Smooth muscle cell (in vitro differentiated cells): ENCODE results near the gene IGF2. TPM values are rescaled to one million over a fixed set of nuclear protein-coding genes. Genes with fewer than 3 reads are reported as not detected.

Experiments used
- DNase-seq: peaks from one replicate; lab custom pipeline; 2025; ENCODE audit not compliant: unreplicated experiment; lab: John Stamatoyannopoulos, UW
- H2AFZ ChIP-seq: fragments of 200-600 bp; sonication (generic); 2 replicates; pipeline ENCODE4 v1.6.0; 2016; ENCODE audit warnings: antibody characterized with exemption, low read depth, mild to moderate bottlenecking
- H3F3A ChIP-seq: fragments of 200-600 bp; sonication (generic); 2 replicates; pipeline ENCODE4 v1.6.0; 2017; ENCODE audit warnings: antibody characterized with exemption, low read depth
- H3K27ac ChIP-seq: fragments of 200-600 bp; sonication (generic); 2 replicates; pipeline ENCODE4 v1.5.1; 2016; ENCODE audit warnings: low read depth, mild to moderate bottlenecking
- H3K27me3 ChIP-seq: fragments of 200-600 bp; sonication (generic); 2 replicates; pipeline ENCODE4 v1.6.1; 2016; ENCODE audit warnings: low read depth, mild to moderate bottlenecking
- H3K36me3 ChIP-seq: fragments of 200-600 bp; sonication (generic); 2 replicates; pipeline ENCODE4 v1.5.1; 2016; ENCODE audit warnings: low read depth
- H3K4me1 ChIP-seq: fragments of 200-600 bp; sonication (generic); 2 replicates; pipeline ENCODE4 v1.5.1; 2016; ENCODE audit warnings: low read depth
- H3K4me2 ChIP-seq: fragments of 200-600 bp; sonication (generic); 2 replicates; pipeline ENCODE4 v1.6.0; 2016; ENCODE audit warnings: mild to moderate bottlenecking
- H3K4me3 ChIP-seq: fragments of 200-600 bp; sonication (generic); 2 replicates; pipeline ENCODE4 v1.5.1; 2016; ENCODE audit warnings: mild to moderate bottlenecking
- H3K79me2 ChIP-seq: fragments of 200-600 bp; sonication (generic); 2 replicates; pipeline ENCODE4 v1.6.0; 2016; ENCODE audit warnings: low read depth, mild to moderate bottlenecking
- H3K9ac ChIP-seq: fragments of 200-600 bp; sonication (generic); 2 replicates; pipeline ENCODE4 v1.6.0; 2016; ENCODE audit warnings: low read depth
- H3K9me3 ChIP-seq: fragments of 200-600 bp; sonication (generic); replicated peaks from 2 replicates; pipeline ENCODE4 v1.5.1; 2016; ENCODE audit warnings: low read depth
- H4K20me1 ChIP-seq: fragments of 200-600 bp; sonication (generic); 2 replicates; pipeline ENCODE4 v1.6.0; 2016; ENCODE audit warnings: low read depth
- CTCF ChIP-seq: fragments of 200-600 bp; sonication (generic); IDR thresholded peaks from 2 replicates; pipeline ENCODE4 v1.5.1; 2017; ENCODE audit warnings: borderline replicate concordance, mild to moderate bottlenecking, antibody characterized with exemption; ENCODE audit not compliant: insufficient read depth, poor library complexity, severe bottlenecking
- WGBS: methylation state at CpG from one replicate; pipeline ENCODE4 v1.1.7; 2016; ENCODE audit warnings: low lambda C conversion rate; 5-methylcytosine and 5-hydroxymethylcytosine counted together
- polyA plus RNA-seq: library from polyadenylated mRNA; unstranded; fragments of >200 nt; fragmentation: Nextera tagmentation; extraction: Ambion mirVana; gene quantifications from 2 replicates; pipeline ENCODE4 v1.2.1, GENCODE V29; 2016
- total RNA-seq: library from RNA; depleted of rRNA; stranded (reverse); fragments of >200 nt; gene quantifications from 2 replicates; pipeline ENCODE4 v1.2.3, GENCODE V29; 2014

IGF2 gene
- total and polyA plus RNA-seq, 2 experiments from 2014 or later, result 2,086 to 3,877 TPM

GRCh38 chr11:2088284-2088683, 50.9 kb downstream of the IGF2 start:
- WGBS, result 88% methylated on average over 14 of the region's 14 CpGs
- no peak for TF ChIP-seq CTCF
- Histone ChIP-seq H3K9me3 (no peaks in the 10 kb centered on the region), H3K9ac (no peak overlapping the region), H3K27me3 (no peaks in the 10 kb centered on the region), H2AFZ (no peak overlapping the region), H3K4me3 (no peak overlapping the region), H3K4me2 (no peak overlapping the region), H3K4me1 (no peaks in the 10 kb centered on the region), H3K27ac (no peak overlapping the region), H3F3A (no peaks in the 10 kb centered on the region), H3K79me2 (no peaks in the 10 kb centered on the region), H4K20me1 (no peaks in the 10 kb centered on the region), H3K36me3 (no peaks in the 10 kb centered on the region)
- DNase-seq, result no peak

- Histone ChIP-seq H4K20me1 (no peaks in the 10 kb centered on the region), H3K9me3 (no peaks in the 10 kb centered on the region), H3K4me2 (no peak overlapping the region), H3K4me1 (no peaks in the 10 kb centered on the region), H3K9ac (no peak overlapping the region), H3F3A (no peaks in the 10 kb centered on the region), H3K27me3 (no peaks in the 10 kb centered on the region), H3K36me3 (no peaks in the 10 kb centered on the region), H3K4me3 (no peak overlapping the region), H3K79me2 (no peaks in the 10 kb centered on the region), H3K27ac (no peak overlapping the region), H2AFZ (no peak overlapping the region)
- no peak for TF ChIP-seq CTCF
- DNase-seq, result no peak
- 88% methylated on average over 26 of the region's 26 CpGs for WGBS
Measured at GRCh38 chr11:2086239-2087040, 52.7 kb downstream of the IGF2 start.

GRCh38 chr11:2085251-2086066, 53.7 kb downstream of the IGF2 start:
- H3K4me2 ChIP-seq, result no peak overlapping the region
- H3K27me3 ChIP-seq, result no peaks in the 10 kb centered on the region
- no peak for DNase-seq
- H2AFZ ChIP-seq, result no peak overlapping the region
- H3K27ac ChIP-seq, result no peak overlapping the region
- TF ChIP-seq CTCF, result no peak
- H3K79me2 ChIP-seq, result no peaks in the 10 kb centered on the region
- no peak overlapping the region for H3K4me3 ChIP-seq
- H3K4me1 ChIP-seq, result no peaks in the 10 kb centered on the region
- H4K20me1 ChIP-seq, result no peaks in the 10 kb centered on the region
- WGBS, result 90% methylated on average over 24 of the region's 24 CpGs
- H3K9ac ChIP-seq, result no peak overlapping the region
- no peaks in the 10 kb centered on the region for H3K36me3 ChIP-seq
- H3F3A ChIP-seq, result no peaks in the 10 kb centered on the region
- H3K9me3 ChIP-seq, result no peaks in the 10 kb centered on the region
